AG04449 (cell line): ENCODE results near the gene GALNT6.

ENCODE experiments used
- CTCF ChIA-PET: fragments of 350-600 bp; formaldehyde crosslinking; extraction: SDS; loops from one replicate; lab custom pipeline; 2021; ENCODE audit warnings: antibody characterized with exemption; lab: Yijun Ruan, JAX
- POLR2A ChIA-PET: fragments of 400-600, 350-600 bp; formaldehyde crosslinking; extraction: SDS; loops from one replicate; lab custom pipeline; 2020; ENCODE audit warnings: antibody characterized with exemption, inconsistent platforms; lab: Yijun Ruan, JAX
- DNase-seq: peaks from one replicate; pipeline ENCODE4 v3.0.0-alpha.2; 2010; ENCODE audit warnings: low read depth, low spot score
- H3K4me3 ChIP-seq: 2 replicates; pipeline ENCODE4 v1.5.1; 2011; ENCODE audit warnings: low read depth, mild to moderate bottlenecking, control low read depth, low read length
- TF ChIP-seq, protein P1 (sequence below): IDR thresholded peaks from one replicate; pipeline ENCODE4 v1.5.1; 2011; ENCODE audit warnings: mild to moderate bottlenecking, moderate library complexity, low read length, control low read depth, inconsistent platforms; ENCODE audit not compliant: insufficient read depth; ENCODE audit errors: missing control alignments

The GALNT6 gene

DNA sequence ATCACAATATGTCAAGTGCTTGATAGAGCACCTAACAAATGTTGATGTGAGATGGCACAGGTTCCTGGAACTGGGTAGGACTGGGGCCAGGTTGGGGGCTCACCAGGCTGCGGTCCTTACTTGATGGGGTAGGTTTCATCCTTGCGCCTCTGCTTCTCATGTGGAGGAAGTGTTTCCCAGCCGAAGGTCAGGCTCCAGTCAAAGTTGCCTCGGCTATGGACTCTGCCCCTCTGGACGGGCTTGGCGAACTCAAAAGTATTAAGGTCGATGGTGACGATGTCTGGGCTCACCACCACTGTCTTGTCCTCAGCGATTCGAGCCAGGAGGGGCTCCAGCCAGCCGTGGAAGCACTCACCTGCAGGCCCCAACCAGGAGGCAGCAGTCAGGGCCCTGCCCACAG lies 27.2 kb downstream of the GALNT6 start:
- CTCF ChIA-PET, result interaction anchor here (2.8 kb wide), 1 partner anchor 13 kb away, joined by 13 read pairs; no protein-coding TSS in a partner anchor
- TF ChIP-seq, protein P1, sequence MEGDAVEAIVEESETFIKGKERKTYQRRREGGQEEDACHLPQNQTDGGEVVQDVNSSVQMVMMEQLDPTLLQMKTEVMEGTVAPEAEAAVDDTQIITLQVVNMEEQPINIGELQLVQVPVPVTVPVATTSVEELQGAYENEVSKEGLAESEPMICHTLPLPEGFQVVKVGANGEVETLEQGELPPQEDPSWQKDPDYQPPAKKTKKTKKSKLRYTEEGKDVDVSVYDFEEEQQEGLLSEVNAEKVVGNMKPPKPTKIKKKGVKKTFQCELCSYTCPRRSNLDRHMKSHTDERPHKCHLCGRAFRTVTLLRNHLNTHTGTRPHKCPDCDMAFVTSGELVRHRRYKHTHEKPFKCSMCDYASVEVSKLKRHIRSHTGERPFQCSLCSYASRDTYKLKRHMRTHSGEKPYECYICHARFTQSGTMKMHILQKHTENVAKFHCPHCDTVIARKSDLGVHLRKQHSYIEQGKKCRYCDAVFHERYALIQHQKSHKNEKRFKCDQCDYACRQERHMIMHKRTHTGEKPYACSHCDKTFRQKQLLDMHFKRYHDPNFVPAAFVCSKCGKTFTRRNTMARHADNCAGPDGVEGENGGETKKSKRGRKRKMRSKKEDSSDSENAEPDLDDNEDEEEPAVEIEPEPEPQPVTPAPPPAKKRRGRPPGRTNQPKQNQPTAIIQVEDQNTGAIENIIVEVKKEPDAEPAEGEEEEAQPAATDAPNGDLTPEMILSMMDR, result no peak
- no peak for DNase-seq
- POLR2A ChIA-PET, result no interaction called here
- no peak overlapping the region for H3K4me3 ChIP-seq

DNA sequence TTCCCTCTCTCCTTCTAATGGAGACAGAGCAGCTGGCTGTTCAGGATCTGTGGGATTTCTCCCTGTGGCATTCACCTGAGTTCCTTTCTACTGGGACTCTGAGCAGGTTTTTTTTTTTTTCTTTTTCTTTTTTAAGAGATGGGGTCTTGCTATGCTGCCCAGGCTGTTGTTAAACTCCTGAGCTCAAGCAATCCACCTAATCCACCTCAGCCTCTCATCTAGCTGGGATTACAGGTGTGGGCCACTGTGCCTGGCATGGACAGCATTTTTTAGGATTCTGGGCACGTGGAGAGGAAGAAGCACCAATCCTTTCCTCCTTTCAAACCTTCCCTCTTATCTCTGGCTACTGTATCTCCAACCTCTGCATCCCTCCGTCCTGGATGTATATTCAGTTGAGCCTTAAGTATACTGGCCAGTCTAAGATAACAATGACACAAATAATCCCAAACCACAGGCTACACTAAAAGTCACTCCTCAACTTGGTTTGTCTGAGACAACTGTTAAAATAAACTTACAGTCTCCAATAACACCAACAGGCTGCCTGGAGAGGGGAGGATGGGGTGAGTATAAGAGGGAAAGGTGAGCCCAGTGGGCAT lies 28.4 kb downstream of the GALNT6 start:
- ChIA-PET CTCF (interaction anchor here (2.5 to 5.1 kb wide), 3 partner anchors 12 to 598 kb away, joined by 8 to 42 read pairs (median 19); no protein-coding TSS in a partner anchor), POLR2A (no interaction called here)

GRCh38 chr12:51362307-51362706 lies 28.9 kb downstream of the GALNT6 start:
- ChIA-PET POLR2A (interaction anchor here (0.7 kb wide), 1 partner anchor 31 kb away, joined by 3 read pairs; no protein-coding TSS in a partner anchor), CTCF (interaction anchor here (2.5 to 5.1 kb wide), 3 partner anchors 11 to 597 kb away, joined by 8 to 42 read pairs (median 19); no protein-coding TSS in a partner anchor)
- no peak overlapping the region for H3K4me3 ChIP-seq
- DNase-seq, result no peak
- TF ChIP-seq, protein P1, result no peak

More for the DNA sequence above, 28.4 kb downstream of the GALNT6 start:
- no peak for DNase-seq
- no peak overlapping the region for H3K4me3 ChIP-seq
- TF ChIP-seq, protein P1, result no peak

GRCh38 chr12:51361161-51362016 lies 29.8 kb downstream of the GALNT6 start:
- TF ChIP-seq, protein P1, result no peak
- no peak for DNase-seq
- H3K4me3 ChIP-seq, result no peak overlapping the region
- CTCF ChIA-PET, result interaction anchor here (0.9 to 5.1 kb wide), 6 partner anchors 8 to 596 kb away, joined by 3 to 42 read pairs (median 6); no protein-coding TSS in a partner anchor
- POLR2A ChIA-PET, result interaction anchor here (0.7 to 1.1 kb wide), 2 partner anchors 32 to 278 kb away, joined by 3 read pairs; no protein-coding TSS in a partner anchor

GRCh38 chr12:51360315-51360714 lies 30.9 kb downstream of the GALNT6 start:
- no peak for DNase-seq
- ChIA-PET CTCF (interaction anchor here (1.3 to 5.1 kb wide), 3 partner anchors 9 to 19 kb away, joined by 3 to 42 read pairs (median 19); no protein-coding TSS in a partner anchor), POLR2A (interaction anchor here (1.1 kb wide), 1 partner anchor 277 kb away, joined by 3 read pairs; no protein-coding TSS in a partner anchor)
- TF ChIP-seq, protein P1, result no peak
- H3K4me3 ChIP-seq, result no peak overlapping the region
